Measurements from ENCODE around the gene TEX22. TPM values are rescaled to one million over a fixed set of nuclear protein-coding genes. Genes with fewer than 3 reads are reported as not detected.

TEX22 gene
- total RNA-seq, 1 experiment from 2014 or later: 0.29 TPM

GRCh38 chr14:105366386-105367074, 31.8 kb upstream of the TEX22 start:
- DNase-seq (ENCODE audit: low read depth): no peak

- DNase-seq (ENCODE audit: low read depth): no peak
Observed at GRCh38 chr14:105367116-105368031, 31.0 kb upstream of the TEX22 start.

GRCh38 chr14:105368032-105368417, 30.3 kb upstream of the TEX22 start:
- no peak for DNase-seq (ENCODE audit: low read depth)

- no peak for DNase-seq (ENCODE audit: low read depth)
Observed at GRCh38 chr14:105368426-105368825, 29.9 kb upstream of the TEX22 start.

GRCh38 chr14:105368910-105369652, 29.3 kb upstream of the TEX22 start:
- DNase-seq (ENCODE audit: low read depth): no peak

GRCh38 chr14:105369653-105370040, 28.7 kb upstream of the TEX22 start:
- DNase-seq (ENCODE audit: low read depth): no peak

- no peak for DNase-seq (ENCODE audit: low read depth)
Observed at GRCh38 chr14:105374389-105374788, 23.9 kb upstream of the TEX22 start.

GRCh38 chr14:105375635-105376057, 22.7 kb upstream of the TEX22 start:
- peak; percentile 54 for DNase-seq (ENCODE audit: low read depth)

GRCh38 chr14:105376521-105377440, 21.6 kb upstream of the TEX22 start:
- DNase-seq (ENCODE audit: low read depth): peak; percentile 35

- DNase-seq (ENCODE audit: low read depth): no peak
Observed at GRCh38 chr14:105377555-105378182, 20.7 kb upstream of the TEX22 start.

GRCh38 chr14:105378199-105378598, 20.1 kb upstream of the TEX22 start:
- no peak for DNase-seq (ENCODE audit: low read depth)

GRCh38 chr14:105378873-105379685, 19.3 kb upstream of the TEX22 start:
- no peak for DNase-seq (ENCODE audit: low read depth)

GRCh38 chr14:105379946-105380345, 18.4 kb upstream of the TEX22 start:
- no peak for DNase-seq (ENCODE audit: low read depth)

GRCh38 chr14:105380756-105381155, 17.6 kb upstream of the TEX22 start:
- no peak for DNase-seq (ENCODE audit: low read depth)

GRCh38 chr14:105381446-105382342, 16.6 kb upstream of the TEX22 start:
- DNase-seq (ENCODE audit: low read depth): no peak

GRCh38 chr14:105382343-105383082, 15.8 kb upstream of the TEX22 start:
- no peak for DNase-seq (ENCODE audit: low read depth)

GRCh38 chr14:105383083-105383730, 15.1 kb upstream of the TEX22 start:
- DNase-seq (ENCODE audit: low read depth): no peak
